ENCODE measurements around the gene RARG. TPM values are rescaled to one million over a fixed set of nuclear protein-coding genes. Genes with fewer than 3 reads are reported as not detected.

Gene RARG
- total RNA-seq, 2 donors from 2014 or later, result 9.2 to 11.7 TPM

- WGBS, 2 donors, result 11 to 32% methylated on average over 25 to 27 of the region's 27 CpGs
- Histone ChIP-seq H3K4me3 (peak overlapping the region; percentile 60 to 73), H3K27me3 (no peaks in the 10 kb centered on the region), H3K9me3 (no peaks in the 10 kb centered on the region), H3K27ac (peak overlapping the region; percentile 11 to 100 (median 96)), H3K36me3 (replicated peaks in 1 of 2; ENCODE audit: insufficient read depth in 1 of 2, low read depth in 2 of 2) (no peaks in the 10 kb centered on the region), H3K4me1 (peaks cover 56% of the 10 kb centered on the region)
- TF ChIP-seq CTCF (IDR thresholded peaks at IDR 0.05), result no peak
- TF ChIP-seq POLR2A (IDR thresholded peaks at IDR 0.05), result peak in 1 of 3 donors; percentile 15
- ATAC-seq, result no peak
- DNase-seq, result peak in 2 of 4 donors; percentile 30 to 32
- intact Hi-C loops (cut with DNase I), result no loop called here
These were observed 12.6 kb downstream of the RARG start for GRCh38 chr12:53219292-53219955.

- no peak overlapping the region for H3K4me3 ChIP-seq
- WGBS, 2 donors, result 62 to 70% methylated on average over 20 to 28 of the region's 30 CpGs
- H3K27me3 ChIP-seq, result no peaks in the 10 kb centered on the region
- peaks cover 51% of the 10 kb centered on the region for H3K4me1 ChIP-seq
- DNase-seq, result no peak
- peak overlapping the region in 2 of 4 donors; percentile 98 to 100 for H3K27ac ChIP-seq
- no peak for ATAC-seq
- TF ChIP-seq POLR2A (IDR thresholded peaks at IDR 0.05) (no peak), CTCF (IDR thresholded peaks at IDR 0.05) (no peak)
- no peaks in the 10 kb centered on the region for H3K36me3 ChIP-seq (replicated peaks in 1 of 2; ENCODE audit: insufficient read depth in 1 of 2, low read depth in 2 of 2)
- intact Hi-C loops (cut with DNase I), result no loop called here
- no peaks in the 10 kb centered on the region for H3K9me3 ChIP-seq
These were observed 13.3 kb downstream of the RARG start for GRCh38 chr12:53218551-53219291.

GRCh38 chr12:53217931-53218307, 14.1 kb downstream of the RARG start:
- no peak for DNase-seq
- WGBS, 2 donors, result 0 to 56% methylated on average over 1 to 3 of the region's 3 CpGs

GRCh38 chr12:53217051-53217930, 14.7 kb downstream of the RARG start:
- no peak overlapping the region for H3K4me3 ChIP-seq
- ATAC-seq, result no peak
- intact Hi-C loops (cut with DNase I), result no loop called here
- H3K27ac ChIP-seq, result peak overlapping the region in 2 of 4 donors; percentile 10 to 33
- H3K36me3 ChIP-seq (replicated peaks in 1 of 2; ENCODE audit: insufficient read depth in 1 of 2, low read depth in 2 of 2), result no peaks in the 10 kb centered on the region
- DNase-seq, result peak in 3 of 4 donors; percentile 47 to 55 (median 49)
- TF ChIP-seq CTCF (IDR thresholded peaks at IDR 0.05), result no peak
- TF ChIP-seq POLR2A (IDR thresholded peaks at IDR 0.05), result no peak
- peaks cover 36% of the 10 kb centered on the region for H3K4me1 ChIP-seq
- no peaks in the 10 kb centered on the region for H3K9me3 ChIP-seq
- 52 to 70% methylated on average over 9 to 19 of the region's 19 CpGs for WGBS, 2 donors
- H3K27me3 ChIP-seq, result no peaks in the 10 kb centered on the region

More at GRCh38 chr12:53217931-53218307, 14.1 kb downstream of the RARG start:
- intact Hi-C loops (cut with DNase I), result no loop called here
- no peaks in the 10 kb centered on the region for H3K27me3 ChIP-seq
- H3K27ac ChIP-seq, result peak overlapping the region in 1 of 4 donors; percentile 33
- TF ChIP-seq POLR2A (IDR thresholded peaks at IDR 0.05), result no peak
- no peak for TF ChIP-seq CTCF (IDR thresholded peaks at IDR 0.05)
- no peaks in the 10 kb centered on the region for H3K36me3 ChIP-seq (replicated peaks in 1 of 2; ENCODE audit: insufficient read depth in 1 of 2, low read depth in 2 of 2)
- no peaks in the 10 kb centered on the region for H3K9me3 ChIP-seq
- no peak for ATAC-seq
- H3K4me3 ChIP-seq, result no peak overlapping the region
- peaks cover 43% of the 10 kb centered on the region for H3K4me1 ChIP-seq
